HepG2 (cell line): ENCODE results near the gene ANKRD11. TPM values are rescaled to one million over a fixed set of nuclear protein-coding genes. Genes with fewer than 3 reads are reported as not detected.

Experiments
- ATAC-seq: fragments of 200-7000 bp; cut with Tn5 transposase; 3 replicates; pipeline ENCODE4 v1.9.1; 2020; ENCODE audit warnings: mild to moderate bottlenecking, moderate library complexity
- BruUV-seq: library from RNA; stranded (reverse); fragments of 400-500 nt; replicated peaks from 2 replicates; lab custom pipeline; 2021; lab: Mats Ljungman, UMichigan
- CTCF ChIA-PET: fragments of 300-600 bp; formaldehyde crosslinking; extraction: SDS; loops from one replicate; lab custom pipeline; 2021; ENCODE audit warnings: low total read pairs, inconsistent platforms, low intra/inter-chr PET ratio; lab: Yijun Ruan, JAX
- POLR2A ChIA-PET: fragments of 350-600 bp; sonication (Branson Sonifier 250); formaldehyde crosslinking; loops from one replicate; lab custom pipeline; 2020; ENCODE audit warnings: antibody characterized with exemption, inconsistent platforms; lab: Yijun Ruan, JAX
- DNase-seq: peaks from one replicate; pipeline ENCODE4 v3.0.0-alpha.2; 2015; ENCODE audit warnings: low spot score
- FAIRE-seq: peaks from 3 replicates; lab custom pipeline; 2011; peaks lifted over from hg19 to GRCh38; lab: Jason Lieb, UNC
- H2AFZ ChIP-seq: one replicate; pipeline ENCODE4 v1.6.1; 2011; ENCODE audit warnings: low read length, inconsistent platforms
- H3K27ac ChIP-seq: fragments of 300-600 bp; 3 replicates; pipeline ENCODE4 v1.8.0; 2011; ENCODE audit warnings: mixed run types, mild to moderate bottlenecking, mixed read lengths, low read length, inconsistent platforms; ENCODE audit not compliant: insufficient read depth; ENCODE audit errors: extremely low read length
- H3K27me3 ChIP-seq, 2 experiments: fragments of 200-600 bp in 1 of 2; 2 replicates in 1 of 2; 3 replicates in 1 of 2; pipeline versions ENCODE4 v1.6.0 to v1.8.0; 2011; ENCODE audit warnings: low read length in 2 of 2, mild to moderate bottlenecking in 2 of 2, moderate library complexity in 2 of 2, inconsistent platforms in 1 of 2; ENCODE audit not compliant: insufficient read depth in 2 of 2, control insufficient read depth in 1 of 2
- H3K36me3 ChIP-seq, 2 experiments: fragments of 200-600 bp in 1 of 2; replicated peaks in 1 of 2; 2 replicates in 1 of 2; 3 replicates in 1 of 2; pipeline versions ENCODE4 v1.5.1 to v1.8.0; 2011; ENCODE audit warnings: low read length in 2 of 2, inconsistent platforms in 1 of 2; ENCODE audit not compliant: insufficient read depth in 2 of 2, control insufficient read depth in 1 of 2
- H3K4me1 ChIP-seq: 2 replicates; pipeline ENCODE4 v1.5.1; 2012; ENCODE audit warnings: low read length, inconsistent platforms; ENCODE audit not compliant: insufficient read depth
- H3K4me2 ChIP-seq: 2 replicates; pipeline ENCODE4 v1.6.0; 2011; ENCODE audit warnings: low read depth, low read length, inconsistent platforms
- H3K4me3 ChIP-seq, 3 experiments: fragments of 200-600 bp in 1 of 3; sonication (generic), shearing (Covaris generic) in 1 of 3; replicated peaks in 1 of 3; 2 replicates each; pipeline ENCODE4 v1.5.1; 2011 to 2016; ENCODE audit warnings: low read length in 3 of 3, inconsistent platforms in 2 of 3, low read depth in 2 of 3, mild to moderate bottlenecking in 2 of 3, control low read depth in 1 of 3, mixed read lengths in 1 of 3; ENCODE audit not compliant: insufficient read depth in 1 of 3
- H3K79me2 ChIP-seq: one replicate; pipeline ENCODE4 v1.6.1; 2011; ENCODE audit warnings: low read length, inconsistent platforms; ENCODE audit not compliant: insufficient read depth
- H3K9ac ChIP-seq: 2 replicates; pipeline ENCODE4 v1.6.0; 2011; ENCODE audit warnings: mild to moderate bottlenecking, low read depth, low read length, inconsistent platforms; ENCODE audit not compliant: insufficient read depth
- H3K9me3 ChIP-seq: 2 replicates; pipeline ENCODE4 v1.5.1; 2012; ENCODE audit warnings: mild to moderate bottlenecking, low read length
- H4K20me1 ChIP-seq: 2 replicates; pipeline ENCODE4 v1.6.0; 2011; ENCODE audit warnings: inconsistent platforms, mild to moderate bottlenecking, low read length, moderate library complexity; ENCODE audit not compliant: insufficient read depth
- CENPT ChIP-seq: sonication (generic); formaldehyde crosslinking; IDR thresholded peaks from 2 replicates; pipeline ENCODE4 v1.8.0; 2022; ENCODE audit warnings: low read depth, mild to moderate bottlenecking, moderate library complexity, missing genetic modification reagents
- MAFK ChIP-seq, 2 experiments: IDR thresholded peaks in 1 of 2; conservative IDR thresholded peaks in 1 of 2; 2 replicates each; pipeline ENCODE4 v1.6.1; 2011; ENCODE audit warnings: improper control_type of control experiment in 2 of 2, low read length in 2 of 2
- PRDM15 ChIP-seq: sonication (generic); formaldehyde crosslinking; IDR thresholded peaks from 2 replicates; pipeline ENCODE4 v1.4.0; 2020; ENCODE audit warnings: missing genetic modification reagents
- ZNF263 ChIP-seq: sonication (generic); formaldehyde crosslinking; IDR thresholded peaks from 2 replicates; pipeline ENCODE4 v1.4.0; 2020; ENCODE audit warnings: missing genetic modification reagents
- ZNF790 ChIP-seq: sonication (generic); formaldehyde crosslinking; IDR thresholded peaks from 2 replicates; pipeline ENCODE4 v1.8.0; 2022; ENCODE audit warnings: missing genetic modification reagents, mild to moderate bottlenecking, borderline replicate concordance
- WGBS: methylation state at CpG from one replicate; pipeline ENCODE4 v1.1.6; 2017; ENCODE audit warnings: low lambda C conversion rate; 5-methylcytosine and 5-hydroxymethylcytosine counted together
- in situ Hi-C: cut with HindIII; loops from 2 replicates; pipeline ENCODE4 v1.10.0; 2017; ENCODE audit warnings: low pct_unique_long_range_greater_than_20kb; ENCODE audit not compliant: extremely low pct_ligation_motif_present
- intact Hi-C: fragments of 100-400 bp; cut with micrococcal nuclease; formaldehyde crosslinking; loops from one replicate; pipeline ENCODE4 v1.10.0; 2022; ENCODE audit not compliant: unreplicated experiment
- polyA plus RNA-seq, 8 experiments: library from polyadenylated mRNA; depleted of rRNA in 3 of 8; stranded (reverse) in 7 of 8; unstranded in 1 of 8; fragments of >200 nt; fragmentation: Illumina TruSeq in 4 of 8; extraction: Trizol in 4 of 8; gene quantifications; 2 replicates each; pipeline versions ENCODE4 v1.2.1 to v1.2.3, GENCODE V29; 2011 to 2016; ENCODE audit warnings: low read depth in 4 of 8, missing spikeins in 1 of 8, mixed read lengths in 1 of 8; ENCODE audit not compliant: insufficient read depth in 1 of 8
- total RNA-seq, 5 experiments: library from RNA; depleted of rRNA; stranded (reverse); fragments of >200 nt; fragmentation: Illumina TruSeq; extraction: Trizol; gene quantifications; 2 replicates each; pipeline ENCODE4 v1.2.3, GENCODE V29; 2016; ENCODE audit warnings: low read depth in 1 of 5
- TF ChIP-seq, protein P1 (sequence below), 2 experiments: fragments of 450-650 bp in 1 of 2; sonication (generic) in 1 of 2; formaldehyde crosslinking; IDR thresholded peaks; 2 replicates each; pipeline versions ENCODE4 v1.5.0 to v1.8.0; 2020 to 2022; ENCODE audit warnings: mild to moderate bottlenecking in 1 of 2, missing genetic modification reagents in 1 of 2

ANKRD11 gene
- total and polyA plus RNA-seq, 2 of the 13 experiments (the other 11 are each of a cell fraction or from before 2014, with no cell fraction given): 21.4 to 38.4 TPM

DNA sequence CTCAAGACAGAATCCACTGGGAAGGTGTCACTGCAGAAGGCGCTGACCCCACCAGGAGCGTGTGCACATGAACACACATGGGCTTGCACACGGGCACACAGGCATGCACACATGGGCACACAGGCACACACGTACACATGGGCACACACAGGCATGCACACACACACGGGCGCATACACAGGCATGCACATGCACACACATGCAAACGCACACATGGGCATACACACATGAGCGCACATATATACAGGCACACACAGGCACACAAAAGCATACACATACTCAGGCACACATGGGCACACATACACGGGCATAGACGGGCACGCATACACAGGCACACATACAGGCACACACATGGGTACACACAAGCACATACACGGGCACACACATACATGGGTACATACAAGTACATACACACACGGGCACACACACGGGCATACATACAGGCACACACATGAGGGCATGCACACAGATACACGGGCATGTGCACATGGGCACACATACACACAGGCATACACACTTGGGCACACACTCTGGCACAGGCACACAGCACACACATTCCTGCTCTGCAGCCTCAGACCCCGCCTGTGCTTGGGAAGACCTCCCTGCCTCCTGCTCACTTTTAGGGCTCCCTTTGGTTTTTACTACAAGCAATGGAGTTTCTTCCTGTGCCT is 186.0 kb downstream of the ANKRD11 start (continued):
- TF ChIP-seq PRDM15 (no peak), CENPT (CRISPR knock-in tag) (no peak)
- TF ChIP-seq, protein P1, sequence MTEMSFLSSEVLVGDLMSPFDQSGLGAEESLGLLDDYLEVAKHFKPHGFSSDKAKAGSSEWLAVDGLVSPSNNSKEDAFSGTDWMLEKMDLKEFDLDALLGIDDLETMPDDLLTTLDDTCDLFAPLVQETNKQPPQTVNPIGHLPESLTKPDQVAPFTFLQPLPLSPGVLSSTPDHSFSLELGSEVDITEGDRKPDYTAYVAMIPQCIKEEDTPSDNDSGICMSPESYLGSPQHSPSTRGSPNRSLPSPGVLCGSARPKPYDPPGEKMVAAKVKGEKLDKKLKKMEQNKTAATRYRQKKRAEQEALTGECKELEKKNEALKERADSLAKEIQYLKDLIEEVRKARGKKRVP (CRISPR knock-in tag; IDR thresholded peaks at IDR 0.05): no peak

DNA sequence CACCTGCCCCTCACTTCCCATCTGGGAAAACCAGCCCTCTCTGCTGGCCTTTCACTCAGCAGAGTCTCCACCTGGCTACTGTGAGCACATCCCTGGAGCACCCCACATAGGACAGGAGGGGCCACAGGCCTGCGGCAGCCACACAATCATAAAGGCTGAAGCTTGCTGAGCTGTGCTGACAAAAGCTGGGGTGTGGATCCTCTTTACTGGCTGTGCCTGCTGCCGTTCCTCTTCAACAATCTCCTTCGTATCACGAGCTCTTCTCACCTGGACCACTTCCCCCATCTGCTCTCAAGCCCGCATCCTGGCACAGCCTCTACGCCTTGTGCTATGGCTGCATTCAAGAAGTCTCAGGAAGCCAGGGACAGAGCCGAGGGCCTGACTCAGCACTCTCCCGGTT is 186.7 kb downstream of the ANKRD11 start:
- ATAC-seq (no peak), DNase-seq (no peak), FAIRE-seq (no peak)
- ChIA-PET POLR2A (no interaction called here), CTCF (no interaction called here)
- H3K4me2 ChIP-seq: no peak overlapping the region
- BruUV-seq: no TSS peak
- no peaks in the 10 kb centered on the region for H3K27me3 ChIP-seq
- peaks cover 37 to 60% of the 10 kb centered on the region in 2 experiments for H3K36me3 ChIP-seq
- no peak overlapping the region for H3K9ac ChIP-seq
- TF ChIP-seq ZNF790: no peak
- peak; percentile 62 for TF ChIP-seq ZNF263
- TF ChIP-seq MAFK (conservative IDR thresholded peaks at IDR 0.05 in 1 of 2, IDR thresholded peaks at IDR 0.05 in 1 of 2; ENCODE audit: low read length in 2 of 2): peak in 1 of 2 experiments; percentile 39; a peak in 1 of 4 replicates
- H3K79me2 ChIP-seq: peaks cover 61% of the 10 kb centered on the region
- no peak overlapping the region for H3K4me3 ChIP-seq
- intact Hi-C loops (no loop called here), in situ Hi-C loops (no loop called here)
- 97% methylated on average over 8 of the region's 8 CpGs for WGBS
- H2AFZ ChIP-seq: no peak overlapping the region
- H3K4me1 ChIP-seq: peaks cover 27% of the 10 kb centered on the region
- no peak overlapping the region for H3K27ac ChIP-seq
- H3K9me3 ChIP-seq: no peaks in the 10 kb centered on the region
- H4K20me1 ChIP-seq: peaks cover 67% of the 10 kb centered on the region
